GM12892 (cell line): ENCODE data around the gene SH3BP5.
A peak's percentile ranks its signal among the peaks of the same experiment; 100 is the strongest.

ENCODE experiments used
- DNase-seq: peaks from one replicate; pipeline ENCODE4 v3.0.0; 2011; ENCODE audit not compliant: insufficient read length
- FAIRE-seq: peaks from 2 replicates; lab custom pipeline; 2011; peaks lifted over from hg19 to GRCh38; lab: Jason Lieb, UNC
- POLR2A ChIP-seq: IDR thresholded peaks from 2 replicates; pipeline ENCODE4 v1.6.1; 2011; ENCODE audit warnings: low read depth, low read length, control low read depth
- POLR2AphosphoS5 ChIP-seq: IDR thresholded peaks from 2 replicates; pipeline ENCODE4 v1.6.1; 2011; ENCODE audit warnings: low read depth, low read length, control low read depth
- TAF1 ChIP-seq: IDR thresholded peaks from 2 replicates; pipeline ENCODE4 v1.6.1; 2011; ENCODE audit warnings: low read depth, mild to moderate bottlenecking, control low read depth, low read length, borderline replicate concordance

SH3BP5 gene

GRCh38 chr3:15319136-15319535, 13.2 kb downstream of the SH3BP5 start:
- FAIRE-seq (no peak), DNase-seq (no peak)
- TF ChIP-seq TAF1 (no peak), POLR2A (no peak), POLR2AphosphoS5 (no peak)

- DNase-seq = no peak
- FAIRE-seq = no peak
- TF ChIP-seq POLR2A (no peak), TAF1 (no peak), POLR2AphosphoS5 (no peak)
Observed at GRCh38 chr3:15318661-15319060, 13.7 kb downstream of the SH3BP5 start.

DNA sequence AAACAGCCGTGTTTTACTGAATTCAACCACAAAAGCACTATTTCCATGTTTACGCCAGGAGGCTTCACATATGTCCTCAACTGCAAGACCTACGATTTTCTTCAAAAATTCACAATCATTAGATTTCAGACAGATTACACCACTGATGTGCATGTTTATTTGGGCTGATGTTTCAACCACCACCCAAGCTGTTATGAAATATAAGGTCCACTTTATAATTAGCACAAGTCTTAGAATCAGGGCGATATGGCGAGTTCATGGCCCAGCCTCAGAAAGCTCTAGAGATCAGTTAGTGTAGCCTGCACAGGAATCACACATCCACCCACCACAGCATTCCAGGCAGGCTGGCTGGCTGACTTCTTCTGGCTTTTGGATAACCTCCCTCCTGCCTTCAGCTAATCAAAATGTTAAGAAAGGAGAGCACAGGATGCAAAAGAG, 15.4 kb downstream of the SH3BP5 start:
- FAIRE-seq (no peak), DNase-seq (no peak)
- TF ChIP-seq POLR2AphosphoS5 = no peak
- no peak for TF ChIP-seq POLR2A
- no peak for TF ChIP-seq TAF1

DNA sequence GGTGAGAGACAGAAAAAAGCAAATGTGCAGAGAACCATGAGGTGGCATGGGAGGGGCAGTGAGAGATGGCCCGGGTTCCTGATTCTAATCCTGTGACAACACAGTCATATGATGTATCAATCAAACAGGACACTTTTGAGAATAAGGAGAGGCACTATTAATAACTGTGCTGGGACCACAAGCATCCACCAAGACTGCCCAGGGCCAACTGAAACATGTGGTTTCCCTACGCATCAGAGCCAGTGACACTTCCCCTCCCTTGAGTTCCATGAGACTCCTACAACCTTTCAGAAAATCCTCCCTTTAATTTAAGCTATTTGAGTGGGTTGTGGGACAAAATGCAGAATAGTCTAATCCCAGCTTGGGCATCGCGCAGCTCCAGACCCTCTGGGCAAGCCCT, 17.4 kb downstream of the SH3BP5 start:
- FAIRE-seq (no peak), DNase-seq (no peak)
- TF ChIP-seq POLR2A = no peak
- TF ChIP-seq TAF1 = no peak
- no peak for TF ChIP-seq POLR2AphosphoS5

GRCh38 chr3:15314276-15314675, 18.1 kb downstream of the SH3BP5 start:
- FAIRE-seq = no peak
- TF ChIP-seq POLR2A (no peak), POLR2AphosphoS5 (no peak), TAF1 (no peak)
- DNase-seq = no peak

DNA sequence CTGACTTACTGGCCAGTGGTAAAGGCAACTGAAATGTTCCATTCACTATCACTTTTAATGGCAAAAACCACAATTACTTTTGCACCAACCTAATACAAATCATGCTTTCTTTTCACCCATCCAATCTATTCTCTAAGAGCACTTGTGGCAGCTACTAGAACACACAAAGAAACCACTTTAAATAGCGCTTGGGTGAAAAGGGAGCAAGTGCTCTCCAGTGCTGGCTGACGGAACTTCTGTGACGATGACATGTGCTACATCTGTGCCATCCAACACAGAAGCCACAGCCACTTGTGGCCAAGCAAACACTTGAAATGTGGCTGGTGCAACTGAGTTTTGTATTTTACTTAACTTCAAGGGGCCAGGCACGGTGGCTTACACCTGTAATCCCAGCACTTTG, 18.9 kb downstream of the SH3BP5 start:
- DNase-seq (no peak), FAIRE-seq (no peak)

GRCh38 chr3:15312550-15312949, 19.8 kb downstream of the SH3BP5 start:
- DNase-seq = no peak
- FAIRE-seq = no peak

More for the DNA sequence above, 18.9 kb downstream of the SH3BP5 start:
- TF ChIP-seq POLR2A (no peak), POLR2AphosphoS5 (no peak), TAF1 (no peak)

GRCh38 chr3:15310491-15311370, 21.7 kb downstream of the SH3BP5 start:
- FAIRE-seq (peak; percentile 88), DNase-seq (peak; percentile 41)
- TF ChIP-seq POLR2AphosphoS5 = no peak

More at GRCh38 chr3:15312550-15312949, 19.8 kb downstream of the SH3BP5 start:
- TF ChIP-seq POLR2AphosphoS5 = no peak
- TF ChIP-seq TAF1 = no peak
- TF ChIP-seq POLR2A = no peak

DNA sequence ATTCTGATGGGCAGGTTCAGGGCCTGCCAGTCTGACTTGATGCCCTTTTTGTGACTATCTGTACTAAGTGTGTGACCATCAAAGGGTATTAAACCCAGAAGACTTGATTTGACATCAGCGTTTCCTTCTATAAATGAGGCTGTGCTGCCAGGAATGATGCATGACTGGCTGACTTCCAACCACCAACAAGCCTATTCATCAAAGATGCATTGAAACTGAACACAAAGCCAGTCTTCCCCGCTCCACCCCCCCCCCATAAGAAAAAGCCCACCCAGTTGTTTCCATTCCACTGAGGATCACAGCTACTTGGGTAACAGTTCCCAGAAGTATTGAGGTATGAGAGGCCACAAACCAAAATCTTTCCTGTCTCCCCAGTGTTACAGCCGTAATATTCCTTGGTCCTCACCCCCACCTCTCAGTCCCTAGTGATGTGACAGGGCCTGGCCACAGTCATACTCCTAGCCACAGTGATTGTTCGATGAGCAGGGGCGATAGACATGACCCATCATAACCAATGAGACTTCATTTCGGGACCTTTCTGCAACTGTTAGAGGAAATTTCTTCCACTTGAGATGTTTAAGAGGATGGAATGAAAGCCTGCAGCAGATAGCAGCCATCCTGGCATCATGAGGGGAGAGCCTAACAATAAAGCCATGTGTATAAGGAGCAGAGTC, 22.6 kb downstream of the SH3BP5 start:
- TF ChIP-seq TAF1 = no peak
- TF ChIP-seq POLR2A = no peak
- no peak for TF ChIP-seq POLR2AphosphoS5
- FAIRE-seq (no peak), DNase-seq (no peak)

GRCh38 chr3:15307580-15307979, 24.8 kb downstream of the SH3BP5 start:
- FAIRE-seq (no peak), DNase-seq (no peak)
- TF ChIP-seq POLR2A (no peak), POLR2AphosphoS5 (no peak), TAF1 (no peak)

GRCh38 chr3:15306979-15307359, 25.4 kb downstream of the SH3BP5 start:
- FAIRE-seq (no peak), DNase-seq (no peak)
- TF ChIP-seq TAF1 (no peak), POLR2AphosphoS5 (no peak), POLR2A (no peak)
